ENCODE results near the gene NAT16.

DNA sequence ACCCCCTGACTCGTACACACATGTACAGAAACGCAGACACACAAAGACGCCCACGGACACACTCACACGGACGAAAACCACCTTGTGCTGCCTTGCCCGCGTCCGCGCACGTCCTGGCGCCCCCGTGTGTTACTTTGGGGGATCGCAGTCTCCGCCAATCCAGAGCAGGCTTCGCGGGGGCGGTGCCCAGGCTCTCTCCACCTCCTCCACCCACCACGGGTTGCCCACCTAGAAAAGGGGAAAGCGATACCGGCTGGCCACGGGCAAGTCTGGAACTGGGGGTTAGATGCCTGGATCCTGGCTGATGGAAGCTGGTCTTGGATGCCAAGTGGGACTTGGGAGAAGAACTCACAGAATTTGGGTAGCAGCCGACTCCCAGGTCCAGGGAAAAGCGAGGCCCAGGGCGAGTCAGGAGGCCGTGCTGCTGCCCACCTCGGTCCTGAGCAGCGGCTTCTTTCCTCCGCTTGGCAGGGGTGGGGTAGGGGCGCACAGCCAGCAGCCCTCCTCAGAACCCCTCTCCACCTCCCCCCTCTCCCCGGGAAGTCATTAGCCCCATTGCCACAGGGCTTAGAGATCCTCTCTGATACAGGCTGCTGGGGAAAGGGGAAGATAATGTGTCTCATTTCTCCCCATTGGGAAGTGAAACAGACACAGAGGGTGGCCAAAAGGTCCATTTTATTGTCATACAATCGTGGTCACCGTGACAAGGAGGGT is 10.1 kb downstream of the NAT16 start:
- TF ChIP-seq, protein P1, sequence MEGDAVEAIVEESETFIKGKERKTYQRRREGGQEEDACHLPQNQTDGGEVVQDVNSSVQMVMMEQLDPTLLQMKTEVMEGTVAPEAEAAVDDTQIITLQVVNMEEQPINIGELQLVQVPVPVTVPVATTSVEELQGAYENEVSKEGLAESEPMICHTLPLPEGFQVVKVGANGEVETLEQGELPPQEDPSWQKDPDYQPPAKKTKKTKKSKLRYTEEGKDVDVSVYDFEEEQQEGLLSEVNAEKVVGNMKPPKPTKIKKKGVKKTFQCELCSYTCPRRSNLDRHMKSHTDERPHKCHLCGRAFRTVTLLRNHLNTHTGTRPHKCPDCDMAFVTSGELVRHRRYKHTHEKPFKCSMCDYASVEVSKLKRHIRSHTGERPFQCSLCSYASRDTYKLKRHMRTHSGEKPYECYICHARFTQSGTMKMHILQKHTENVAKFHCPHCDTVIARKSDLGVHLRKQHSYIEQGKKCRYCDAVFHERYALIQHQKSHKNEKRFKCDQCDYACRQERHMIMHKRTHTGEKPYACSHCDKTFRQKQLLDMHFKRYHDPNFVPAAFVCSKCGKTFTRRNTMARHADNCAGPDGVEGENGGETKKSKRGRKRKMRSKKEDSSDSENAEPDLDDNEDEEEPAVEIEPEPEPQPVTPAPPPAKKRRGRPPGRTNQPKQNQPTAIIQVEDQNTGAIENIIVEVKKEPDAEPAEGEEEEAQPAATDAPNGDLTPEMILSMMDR (IDR thresholded peaks at IDR 0.05; ENCODE audit: poor library complexity, severe bottlenecking): peak; percentile 97
- no peak for TF ChIP-seq EP300 (conservative IDR thresholded peaks at IDR 0.05; ENCODE audit: poor library complexity, severe bottlenecking)
